ENCODE data around the gene PTPRCAP. TPM values are rescaled to one million over a fixed set of nuclear protein-coding genes. Genes with fewer than 3 reads are reported as not detected.

PTPRCAP gene
- total and polyA plus RNA-seq, 2 experiments from 2014 or later, result 3.3 to 3.5 TPM

GRCh38 chr11:67439321-67440228, 2.1 kb upstream of the PTPRCAP start:
- H4K20me1 ChIP-seq (replicated peaks; ENCODE audit: insufficient read depth), result no peaks in the 10 kb centered on the region
- Mint-ChIP-seq H3K9me3 (no peaks in the 10 kb centered on the region), H3K27ac (peak overlapping the region; percentile 48; the same call in 1 of the 2 replicates), H3K4me1 (peaks cover 29% of the 10 kb centered on the region), H3K4me3 (no peak overlapping the region; the same call in 2 of the 3 replicates), H3K36me3 (ENCODE audit: low read depth) (peaks cover 30% of the 10 kb centered on the region), H3K27me3 (ENCODE audit: insufficient read depth, low read depth, poor library complexity) (peaks cover 15% of the 10 kb centered on the region)
- H3K27ac ChIP-seq (ENCODE audit: low read depth), result no peak overlapping the region
- H3K4me1 ChIP-seq (ENCODE audit: insufficient read depth), result peaks cover 17% of the 10 kb centered on the region
- H3K4me3 ChIP-seq, result no peak overlapping the region
- no peaks in the 10 kb centered on the region for H3K79me2 ChIP-seq (replicated peaks; ENCODE audit: insufficient read depth)
- H3K4me2 ChIP-seq, result no peak overlapping the region
- 0 out of 2 replicates have a peak, but pooled peaks cover 16% of the 10 kb centered on the region for H3F3A ChIP-seq (replicated peaks; ENCODE audit: low read depth)
- ATAC-seq, result peak; percentile 4; the same call in 2 of the 3 replicates
- no peaks in the 10 kb centered on the region for H3K27me3 ChIP-seq (ENCODE audit: insufficient read depth)
- H2AFZ ChIP-seq, result no peak overlapping the region
- DNase-seq (ENCODE audit: low spot score), result peak; percentile 61
- no peak for TF ChIP-seq ETS1 (IDR thresholded peaks at IDR 0.05)
- TF ChIP-seq, protein P1, sequence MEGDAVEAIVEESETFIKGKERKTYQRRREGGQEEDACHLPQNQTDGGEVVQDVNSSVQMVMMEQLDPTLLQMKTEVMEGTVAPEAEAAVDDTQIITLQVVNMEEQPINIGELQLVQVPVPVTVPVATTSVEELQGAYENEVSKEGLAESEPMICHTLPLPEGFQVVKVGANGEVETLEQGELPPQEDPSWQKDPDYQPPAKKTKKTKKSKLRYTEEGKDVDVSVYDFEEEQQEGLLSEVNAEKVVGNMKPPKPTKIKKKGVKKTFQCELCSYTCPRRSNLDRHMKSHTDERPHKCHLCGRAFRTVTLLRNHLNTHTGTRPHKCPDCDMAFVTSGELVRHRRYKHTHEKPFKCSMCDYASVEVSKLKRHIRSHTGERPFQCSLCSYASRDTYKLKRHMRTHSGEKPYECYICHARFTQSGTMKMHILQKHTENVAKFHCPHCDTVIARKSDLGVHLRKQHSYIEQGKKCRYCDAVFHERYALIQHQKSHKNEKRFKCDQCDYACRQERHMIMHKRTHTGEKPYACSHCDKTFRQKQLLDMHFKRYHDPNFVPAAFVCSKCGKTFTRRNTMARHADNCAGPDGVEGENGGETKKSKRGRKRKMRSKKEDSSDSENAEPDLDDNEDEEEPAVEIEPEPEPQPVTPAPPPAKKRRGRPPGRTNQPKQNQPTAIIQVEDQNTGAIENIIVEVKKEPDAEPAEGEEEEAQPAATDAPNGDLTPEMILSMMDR (conservative IDR thresholded peaks at IDR 0.05; ENCODE audit: low read depth in 2 of 2), result peak; percentile 43 to 64
- TF ChIP-seq POLR2AphosphoS5 (IDR thresholded peaks at IDR 0.05; ENCODE audit: low read depth), result peak; percentile 34; the same call in 1 of the 2 replicates
- no peaks in the 10 kb centered on the region for H3K9me2 ChIP-seq (ENCODE audit: insufficient read depth)
- H3K36me3 ChIP-seq (ENCODE audit: insufficient read depth), result 0 out of 2 replicates have a peak, but pooled peaks cover 3% of the 10 kb centered on the region

- Mint-ChIP-seq H3K9me3 (no peaks in the 10 kb centered on the region), H3K36me3 (ENCODE audit: low read depth) (peaks cover 30% of the 10 kb centered on the region), H3K27me3 (ENCODE audit: insufficient read depth, low read depth, poor library complexity) (peaks cover 11% of the 10 kb centered on the region), H3K4me1 (peaks cover 29% of the 10 kb centered on the region), H3K4me3 (no peak overlapping the region; the same call in 2 of the 3 replicates), H3K27ac (no peak overlapping the region)
- no peaks in the 10 kb centered on the region for H3K27me3 ChIP-seq (ENCODE audit: insufficient read depth)
- no peak overlapping the region for H3K4me3 ChIP-seq
- no peak for ATAC-seq
- peaks cover 14% of the 10 kb centered on the region for H3K4me1 ChIP-seq (ENCODE audit: insufficient read depth)
- H4K20me1 ChIP-seq (replicated peaks; ENCODE audit: insufficient read depth), result no peaks in the 10 kb centered on the region
- no peak overlapping the region for H2AFZ ChIP-seq
- H3K27ac ChIP-seq (ENCODE audit: low read depth), result peak overlapping the region; percentile 80; the same call in 1 of the 2 replicates
- no peak for TF ChIP-seq EZH2 (IDR thresholded peaks at IDR 0.05; ENCODE audit: low read depth, unreplicated experiment)
- TF ChIP-seq ZNF114 (CRISPR knock-in tag; IDR thresholded peaks at IDR 0.05), result no peak
- TF ChIP-seq POLR2AphosphoS5 (IDR thresholded peaks at IDR 0.05; ENCODE audit: low read depth), result no peak; the same call in 1 of the 2 replicates
- H3K9me2 ChIP-seq (ENCODE audit: insufficient read depth), result no peaks in the 10 kb centered on the region
- 0 out of 2 replicates have a peak, but pooled peaks cover 16% of the 10 kb centered on the region for H3F3A ChIP-seq (replicated peaks; ENCODE audit: low read depth)
- no peak for DNase-seq (ENCODE audit: low spot score)
- H3K79me2 ChIP-seq (replicated peaks; ENCODE audit: insufficient read depth), result no peaks in the 10 kb centered on the region
- no peak overlapping the region for H3K4me2 ChIP-seq
- H3K36me3 ChIP-seq (ENCODE audit: insufficient read depth), result 0 out of 2 replicates have a peak, but pooled peaks cover 3% of the 10 kb centered on the region
Observed at GRCh38 chr11:67438158-67438902, 848 bp upstream of the PTPRCAP start.
